NCI-H460 (cell line): ENCODE results near the gene PPP4R4. TPM values are rescaled to one million over a fixed set of nuclear protein-coding genes. Genes with fewer than 3 reads are reported as not detected.

Source experiments
- DNase-seq: peaks from one replicate; pipeline ENCODE4 v3.0.0-alpha.2; 2016; ENCODE audit warnings: low read depth; ENCODE audit errors: extremely low read depth
- total RNA-seq: library from RNA; depleted of rRNA; stranded (reverse); fragments of >200 nt; shearing (Covaris generic); gene quantifications from 2 replicates; pipeline ENCODE4 v1.2.3, GENCODE V29; 2014; rRNA removed

Gene PPP4R4
- total RNA-seq, 1 experiment from 2014 or later: 0.35 TPM

- DNase-seq: no peak
Observed at GRCh38 chr14:94305620-94306019, 131.5 kb downstream of the PPP4R4 start.

DNA sequence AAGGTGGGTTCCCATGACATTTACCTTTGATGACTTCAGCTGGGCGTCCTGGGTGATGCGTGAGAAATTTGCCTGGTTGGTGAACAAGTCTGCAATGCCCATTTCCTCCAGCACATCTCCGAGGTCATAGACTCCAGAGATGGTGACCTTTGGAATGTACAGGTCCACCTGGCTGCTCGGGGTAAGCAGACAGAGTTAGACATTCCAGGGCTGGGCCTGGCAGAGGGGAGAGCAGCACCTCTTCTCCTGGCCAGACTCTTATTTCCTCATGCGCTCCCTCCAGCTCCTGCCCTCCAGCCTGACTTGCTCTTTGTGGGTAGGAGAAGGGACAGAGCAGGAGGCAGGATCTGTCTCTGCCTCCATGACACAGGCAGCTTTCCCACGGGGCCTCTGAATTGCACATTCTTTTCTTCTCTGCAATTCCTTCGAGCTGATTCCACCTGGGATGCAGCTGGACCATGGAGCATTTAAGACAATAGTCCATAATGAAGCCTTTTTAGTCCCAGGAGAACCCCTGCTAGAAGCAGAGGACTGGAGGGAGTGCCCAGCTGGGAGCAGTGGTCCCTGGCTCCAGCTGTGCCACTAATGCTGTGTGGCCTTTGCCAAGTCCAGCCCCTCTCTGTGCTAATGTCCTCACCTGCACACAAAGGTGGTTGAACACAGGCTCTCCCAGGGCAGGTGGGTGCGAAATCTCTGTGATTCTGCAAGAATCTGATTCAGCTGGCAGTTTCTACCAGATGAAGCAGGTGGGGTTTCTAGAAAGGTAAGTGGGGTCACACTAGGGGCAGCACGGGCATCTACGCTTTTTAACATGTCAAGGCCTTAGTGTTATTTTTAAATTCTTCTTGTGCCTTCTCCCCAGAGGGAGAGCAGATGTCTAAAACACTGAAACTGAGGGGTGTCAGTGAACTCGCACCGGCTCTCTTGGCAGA lies 132.2 kb downstream of the PPP4R4 start:
- DNase-seq: no peak

- DNase-seq: no peak
Observed at GRCh38 chr14:94307410-94307992, 133.4 kb downstream of the PPP4R4 start.

- no peak for DNase-seq
Observed at GRCh38 chr14:94309721-94310120, 135.6 kb downstream of the PPP4R4 start.

GRCh38 chr14:94310248-94310647 lies 136.1 kb downstream of the PPP4R4 start:
- no peak for DNase-seq

DNA sequence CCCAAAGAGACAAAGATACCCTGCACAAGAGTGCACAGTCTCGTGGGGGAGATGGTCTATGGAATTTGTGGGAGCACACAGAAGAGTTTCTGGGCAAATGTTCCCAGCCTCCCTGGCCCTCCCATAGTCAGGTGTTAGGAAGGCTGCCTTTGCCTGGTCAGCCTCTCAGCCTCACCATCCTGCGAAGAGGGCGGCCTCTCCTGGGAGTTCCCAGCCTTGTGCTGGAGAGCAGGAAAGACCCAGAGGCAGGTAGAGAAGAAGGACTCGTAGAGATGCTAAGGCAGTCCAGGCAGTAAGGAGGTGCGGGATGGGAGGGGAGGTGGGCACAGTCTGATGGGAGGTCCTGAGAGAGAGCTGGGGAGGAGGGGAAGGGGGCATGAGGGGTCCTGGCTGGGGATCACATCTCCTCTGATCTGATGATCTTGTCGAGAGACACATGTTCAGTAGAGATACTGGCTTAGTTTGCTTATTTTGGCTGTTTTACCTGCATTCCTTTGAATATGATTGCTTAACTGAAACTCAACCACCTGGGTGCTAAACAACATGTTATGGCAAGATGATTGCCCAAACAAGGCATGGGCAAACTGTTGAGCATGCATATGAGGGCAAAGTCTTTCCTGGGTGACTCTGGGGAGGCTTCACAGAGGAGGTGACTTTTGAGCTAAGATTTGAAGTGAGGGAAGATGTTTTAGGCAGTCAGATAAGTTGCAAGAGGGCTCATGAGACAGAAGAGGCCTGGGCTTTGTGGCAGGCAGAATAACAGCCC lies 138.5 kb downstream of the PPP4R4 start:
- no peak for DNase-seq

DNA sequence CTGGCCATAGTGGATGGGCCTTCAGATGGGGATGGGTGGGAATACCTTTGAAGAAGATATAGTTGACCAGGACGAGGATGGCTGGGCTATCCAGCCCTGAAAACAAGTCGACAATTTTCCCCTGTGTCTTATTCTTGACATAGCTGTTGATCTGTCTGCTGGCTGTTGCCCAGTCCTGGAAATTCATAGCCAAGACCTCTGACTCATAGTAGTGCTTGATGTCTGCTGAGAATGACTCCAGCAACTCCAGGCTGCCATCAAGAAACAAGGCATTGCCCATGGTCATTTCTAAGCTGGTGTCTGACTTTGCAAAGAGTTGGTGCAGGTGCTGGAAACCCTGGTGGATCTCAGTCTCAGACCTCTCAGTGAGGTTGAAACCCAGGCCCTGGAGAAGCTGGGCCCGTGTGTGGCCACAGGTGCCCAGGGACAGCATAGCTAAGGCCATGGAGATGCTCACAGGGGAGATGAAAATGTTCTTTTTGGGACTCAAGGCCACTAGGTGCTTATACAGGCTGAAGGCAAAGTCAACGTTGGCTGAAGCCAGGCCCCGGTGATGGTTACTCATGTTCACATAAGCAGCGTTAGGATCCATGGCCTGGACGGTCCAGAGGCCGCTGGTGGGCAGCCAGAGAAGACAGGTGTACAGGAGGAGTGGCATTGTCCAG lies 140.0 kb downstream of the PPP4R4 start:
- DNase-seq: no peak

- DNase-seq: no peak
Observed at GRCh38 chr14:94314890-94315289, 140.8 kb downstream of the PPP4R4 start.

DNA sequence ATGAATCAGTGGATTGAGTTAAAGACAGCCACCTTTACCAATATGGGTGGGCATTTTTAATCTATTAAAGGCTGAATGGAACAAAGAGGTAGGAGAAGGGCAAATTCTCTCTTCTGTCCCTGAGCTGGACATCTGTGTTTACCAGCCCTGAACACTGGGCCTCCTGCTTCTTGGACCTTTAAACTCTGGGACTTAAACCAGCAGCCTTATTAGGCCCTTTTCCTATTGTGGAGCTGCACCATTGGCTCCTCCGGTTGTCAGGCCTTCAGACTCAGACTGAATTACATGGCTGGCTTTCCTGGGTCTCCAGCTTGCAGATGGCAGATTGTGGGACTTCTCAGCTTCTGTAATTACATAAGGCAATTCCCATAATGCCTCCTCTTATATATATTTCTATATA lies 142.6 kb downstream of the PPP4R4 start:
- no peak for DNase-seq

DNA sequence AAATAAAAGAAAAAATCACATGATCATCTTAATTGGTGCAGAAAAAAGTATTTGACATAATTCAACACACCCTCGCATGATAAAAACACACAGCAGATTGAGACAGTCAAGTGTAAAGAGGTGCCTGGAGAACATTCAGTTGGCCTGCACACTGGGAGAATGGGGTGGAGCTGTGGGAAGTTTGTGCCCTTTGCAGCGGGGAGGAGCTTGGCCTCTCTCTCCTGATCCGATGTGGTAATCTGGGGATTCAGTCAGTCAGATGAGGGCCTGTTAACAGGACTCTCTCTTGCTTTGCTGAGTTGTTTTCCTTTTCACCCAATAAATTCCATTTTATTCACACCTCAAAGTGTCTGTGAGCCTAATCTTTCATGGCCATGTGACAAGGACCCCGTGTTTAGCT lies 143.1 kb downstream of the PPP4R4 start:
- DNase-seq: no peak

- no peak for DNase-seq
Observed at GRCh38 chr14:94320243-94320642, 146.1 kb downstream of the PPP4R4 start.

- DNase-seq: no peak
Observed at GRCh38 chr14:94321421-94322271, 147.5 kb downstream of the PPP4R4 start.

GRCh38 chr14:94322648-94323570 lies 148.8 kb downstream of the PPP4R4 start, which contains the start of gene SERPINA6:
Gene SERPINA6 (minus strand): TSS chr14:94323336. CDS start chr14:94314648, 8,688 bp downstream.
- no peak for DNase-seq

DNA sequence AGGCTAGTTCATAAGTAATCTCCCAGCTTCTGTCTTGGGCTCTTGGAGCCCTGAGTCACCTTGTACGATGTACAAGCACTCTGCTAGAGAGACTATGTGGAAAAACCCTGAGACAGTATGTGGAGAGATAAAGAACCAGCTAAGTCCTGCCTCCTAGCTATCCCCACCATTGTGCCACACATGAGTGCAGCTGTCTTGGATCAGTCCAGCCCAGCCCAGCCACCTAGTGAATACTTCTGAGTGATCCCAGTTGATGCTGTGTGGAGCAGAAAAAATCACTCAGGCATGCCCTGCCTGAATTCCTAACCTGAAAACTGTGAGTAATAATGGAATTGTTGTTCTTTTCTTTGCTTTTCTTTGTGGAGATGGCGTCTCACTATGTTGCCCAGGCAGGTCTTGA lies 154.1 kb downstream of the PPP4R4 start:
- no peak for DNase-seq

Other genes with a start within 250 kb of the PPP4R4 start
- gene FAM181A, start 247.0 kb upstream of the PPP4R4 start, total RNA-seq: not detected in 2 replicates
- gene ASB2, start 197.8 kb upstream of the PPP4R4 start, total RNA-seq: not detected in 2 replicates
- gene CCDC197, start 177.0 kb upstream of the PPP4R4 start, total RNA-seq: not detected in 2 replicates
- gene OTUB2, start 148.0 kb upstream of the PPP4R4 start, total RNA-seq: 0.72 and 0.74 TPM in 2 replicates
- 89.8 and 101 TPM in 2 replicates for gene DDX24, start 93.1 kb upstream of the PPP4R4 start, total RNA-seq
- gene IFI27L1, start 93.0 kb upstream of the PPP4R4 start, total RNA-seq: 9.7 and 9.9 TPM in 2 replicates
- 1.6 and 2.5 TPM in 2 replicates for gene IFI27, start 63.6 kb upstream of the PPP4R4 start, total RNA-seq
- 68.9 and 99.6 TPM in 2 replicates for gene IFI27L2, start 44.7 kb upstream of the PPP4R4 start, total RNA-seq
- gene SERPINA10, start 118.9 kb downstream of the PPP4R4 start, total RNA-seq: not detected in 2 replicates
- gene SERPINA6, start 149.0 kb downstream of the PPP4R4 start, total RNA-seq: 0.26 TPM in 1 of 2 replicates, not detected in the other
- not detected in 2 replicates for gene SERPINA2, start 192.4 kb downstream of the PPP4R4 start, total RNA-seq
- gene SERPINA1, start 214.3 kb downstream of the PPP4R4 start, total RNA-seq: 0.07 TPM in 1 of 2 replicates, not detected in the other